HepG2 (cell line): ENCODE data around the gene GMNN. TPM values are rescaled to one million over a fixed set of nuclear protein-coding genes. Genes with fewer than 3 reads are reported as not detected.

Experiments
- AGO2 ChIP-seq: fragments of 200-400 bp; formaldehyde crosslinking; optimal IDR thresholded peaks from 2 replicates; pipeline ENCODE3; 2017; ENCODE audit warnings: mild to moderate bottlenecking, low read depth, low read length, moderate library complexity
- BRD4 ChIP-seq: sonication (generic); formaldehyde crosslinking; IDR thresholded peaks from 2 replicates; pipeline ENCODE4 v1.4.0; 2020; ENCODE audit warnings: missing genetic modification reagents
- CEBPB ChIP-seq: IDR thresholded peaks from 2 replicates; pipeline ENCODE4 v1.6.1; 2011; ENCODE audit warnings: low read depth, low read length, improper control_type of control experiment, borderline replicate concordance
- DPF2 ChIP-seq: sonication (generic); formaldehyde crosslinking; IDR thresholded peaks from 2 replicates; pipeline ENCODE4 v1.4.0; 2020; ENCODE audit warnings: mild to moderate bottlenecking, low read depth, missing genetic modification reagents, borderline replicate concordance
- ETV5 ChIP-seq: IDR thresholded peaks from 2 replicates; pipeline ENCODE4 v1.6.1; 2018; ENCODE audit warnings: missing biosample characterization, missing genetic modification reagents, inconsistent platforms, borderline replicate concordance
- FOXP1 ChIP-seq, 2 experiments: fragments of 450-650 bp in 1 of 2; IDR thresholded peaks; 2 replicates each; pipeline ENCODE4 v1.6.1; 2017 to 2018; ENCODE audit warnings: antibody characterized with exemption in 1 of 2
- MEIS1 ChIP-seq: sonication (generic); formaldehyde crosslinking; IDR thresholded peaks from 2 replicates; pipeline ENCODE4 v1.9.0; 2021; ENCODE audit warnings: mild to moderate bottlenecking, missing genetic modification reagents, moderate library complexity, borderline replicate concordance
- NR2C2 ChIP-seq: sonication (generic); formaldehyde crosslinking; IDR thresholded peaks from 2 replicates; pipeline ENCODE4 v1.4.0; 2020; ENCODE audit warnings: missing genetic modification reagents, mild to moderate bottlenecking, moderate library complexity, borderline replicate concordance
- RCOR2 ChIP-seq: IDR thresholded peaks from 2 replicates; pipeline ENCODE4 v1.6.1; 2016; ENCODE audit warnings: missing biosample characterization, missing genetic modification reagents
- RXRA ChIP-seq: sonication (generic); formaldehyde crosslinking; IDR thresholded peaks from 2 replicates; pipeline ENCODE4 v1.5.1; 2020; ENCODE audit warnings: missing genetic modification reagents
- ZFX ChIP-seq: sonication (generic); formaldehyde crosslinking; IDR thresholded peaks from 2 replicates; pipeline ENCODE4 v1.4.0; 2020; ENCODE audit warnings: mild to moderate bottlenecking, low read depth, missing genetic modification reagents, moderate library complexity
- ZNF232 ChIP-seq: sonication (generic); formaldehyde crosslinking; IDR thresholded peaks from 2 replicates; pipeline ENCODE4 v1.4.0; 2020; ENCODE audit warnings: missing genetic modification reagents, borderline replicate concordance
- ZNF296 ChIP-seq: sonication (generic); formaldehyde crosslinking; conservative IDR thresholded peaks from 2 replicates; pipeline ENCODE4 v1.5.0; 2020; ENCODE audit warnings: mild to moderate bottlenecking, missing genetic modification reagents
- polyA plus RNA-seq, 8 experiments: library from polyadenylated mRNA; depleted of rRNA in 3 of 8; stranded (reverse) in 7 of 8; unstranded in 1 of 8; fragments of >200 nt; fragmentation: Illumina TruSeq in 4 of 8; extraction: Trizol in 4 of 8; gene quantifications; 2 replicates each; pipeline versions ENCODE4 v1.2.1 to v1.2.3, GENCODE V29; 2011 to 2016; ENCODE audit warnings: low read depth in 4 of 8, missing spikeins in 1 of 8, mixed read lengths in 1 of 8; ENCODE audit not compliant: insufficient read depth in 1 of 8
- total RNA-seq, 5 experiments: library from RNA; depleted of rRNA; stranded (reverse); fragments of >200 nt; fragmentation: Illumina TruSeq; extraction: Trizol; gene quantifications; 2 replicates each; pipeline ENCODE4 v1.2.3, GENCODE V29; 2016; ENCODE audit warnings: low read depth in 1 of 5
- TF ChIP-seq, protein P1 (sequence below): sonication (generic); formaldehyde crosslinking; IDR thresholded peaks from 2 replicates; pipeline ENCODE4 v1.5.0; 2020; ENCODE audit warnings: mild to moderate bottlenecking, missing genetic modification reagents
- TF ChIP-seq, protein P2 (sequence below): sonication (generic); formaldehyde crosslinking; conservative IDR thresholded peaks from 2 replicates; pipeline ENCODE4 v1.4.0; 2020; ENCODE audit warnings: missing genetic modification reagents
- TF ChIP-seq, protein P3 (sequence below): sonication (generic); formaldehyde crosslinking; IDR thresholded peaks from 2 replicates; pipeline ENCODE4 v1.8.0; 2022; ENCODE audit warnings: mild to moderate bottlenecking, missing genetic modification reagents, moderate library complexity
- TF ChIP-seq, protein P4 (sequence below): sonication (generic); formaldehyde crosslinking; IDR thresholded peaks from 2 replicates; pipeline ENCODE4 v1.4.0; 2020; ENCODE audit warnings: missing genetic modification reagents

Gene GMNN
- total and polyA plus RNA-seq, 2 of the 13 experiments (the other 11 are each of a cell fraction or from before 2014, with no cell fraction given), result 61.8 to 154 TPM

DNA sequence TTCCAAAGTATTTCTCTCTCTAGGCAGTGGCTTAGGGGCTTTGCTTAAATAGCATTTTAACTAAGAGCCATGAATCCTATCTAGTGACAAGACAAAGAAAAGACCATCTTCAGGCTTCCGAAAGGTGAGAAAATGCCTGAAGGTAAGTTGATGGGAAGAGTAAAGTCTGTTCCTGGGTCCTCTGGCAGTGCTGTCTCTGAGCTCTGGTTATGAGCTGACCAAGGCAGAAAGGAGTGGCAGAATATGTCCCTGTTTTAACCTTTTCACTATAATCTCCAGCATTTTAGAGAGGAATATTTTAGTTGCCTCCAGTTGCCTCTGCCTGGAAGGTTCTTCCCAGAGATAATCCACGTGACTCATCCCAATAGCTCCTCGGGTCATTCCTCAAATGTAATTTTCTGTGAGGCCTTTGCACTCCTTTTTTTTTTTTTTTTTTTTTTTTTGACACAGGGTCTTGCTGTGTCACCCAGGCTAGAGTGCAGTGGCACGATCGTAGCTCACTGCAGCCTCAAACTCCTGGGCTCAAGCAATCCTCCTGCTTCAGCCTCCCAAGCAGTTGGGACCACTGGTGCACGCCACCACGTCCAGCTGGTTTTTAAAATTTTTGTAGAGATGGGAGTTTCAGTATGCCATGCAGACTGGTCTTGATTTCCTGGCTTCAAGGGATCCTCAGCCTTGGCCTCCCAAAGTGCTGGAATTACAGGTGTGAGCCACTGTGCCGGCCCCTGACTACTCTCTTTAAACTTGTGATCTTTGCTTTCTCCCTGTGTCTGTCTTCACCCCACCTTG, 27.7 kb downstream of the GMNN start (continued):
- TF ChIP-seq, protein P1, sequence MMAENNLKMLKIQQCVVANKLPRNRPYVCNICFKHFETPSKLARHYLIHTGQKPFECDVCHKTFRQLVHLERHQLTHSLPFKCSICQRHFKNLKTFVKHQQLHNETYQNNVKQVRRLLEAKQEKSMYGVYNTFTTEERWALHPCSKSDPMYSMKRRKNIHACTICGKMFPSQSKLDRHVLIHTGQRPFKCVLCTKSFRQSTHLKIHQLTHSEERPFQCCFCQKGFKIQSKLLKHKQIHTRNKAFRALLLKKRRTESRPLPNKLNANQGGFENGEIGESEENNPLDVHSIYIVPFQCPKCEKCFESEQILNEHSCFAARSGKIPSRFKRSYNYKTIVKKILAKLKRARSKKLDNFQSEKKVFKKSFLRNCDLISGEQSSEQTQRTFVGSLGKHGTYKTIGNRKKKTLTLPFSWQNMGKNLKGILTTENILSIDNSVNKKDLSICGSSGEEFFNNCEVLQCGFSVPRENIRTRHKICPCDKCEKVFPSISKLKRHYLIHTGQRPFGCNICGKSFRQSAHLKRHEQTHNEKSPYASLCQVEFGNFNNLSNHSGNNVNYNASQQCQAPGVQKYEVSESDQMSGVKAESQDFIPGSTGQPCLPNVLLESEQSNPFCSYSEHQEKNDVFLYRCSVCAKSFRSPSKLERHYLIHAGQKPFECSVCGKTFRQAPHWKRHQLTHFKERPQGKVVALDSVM (CRISPR knock-in tag), result peak; percentile 97
- TF ChIP-seq MEIS1 (CRISPR knock-in tag) (0 out of 2 replicates have a peak, but pooled peaks have one; percentile 32), ZFX (CRISPR knock-in tag) (peak; percentile 34; the same call in 1 of the 2 replicates), ZNF232 (CRISPR knock-in tag) (peak; percentile 49; the same call in 1 of the 2 replicates), BRD4 (CRISPR knock-in tag) (peak; percentile 73; the same call in 1 of the 2 replicates), ZNF296 (peak; percentile 33; the same call in 1 of the 2 replicates), ETV5 (CRISPR knock-in tag) (peak; percentile 35; the same call in 1 of the 2 replicates), RCOR2 (CRISPR knock-in tag) (no peak), DPF2 (0 out of 2 replicates have a peak, but pooled peaks have one; percentile 26), CEBPB (peak; percentile 81; the same call in 1 of the 2 replicates), FOXP1 (IDR thresholded peaks at IDR 0.05) (no peak), FOXP1 (CRISPR knock-in tag; IDR thresholded peaks at IDR 0.05) (no peak), NR2C2 (CRISPR knock-in tag) (0 out of 2 replicates have a peak, but pooled peaks have one; percentile 14), RXRA (0 out of 2 replicates have a peak, but pooled peaks have one; percentile 27), AGO2 (no peak)
- TF ChIP-seq, protein P2, sequence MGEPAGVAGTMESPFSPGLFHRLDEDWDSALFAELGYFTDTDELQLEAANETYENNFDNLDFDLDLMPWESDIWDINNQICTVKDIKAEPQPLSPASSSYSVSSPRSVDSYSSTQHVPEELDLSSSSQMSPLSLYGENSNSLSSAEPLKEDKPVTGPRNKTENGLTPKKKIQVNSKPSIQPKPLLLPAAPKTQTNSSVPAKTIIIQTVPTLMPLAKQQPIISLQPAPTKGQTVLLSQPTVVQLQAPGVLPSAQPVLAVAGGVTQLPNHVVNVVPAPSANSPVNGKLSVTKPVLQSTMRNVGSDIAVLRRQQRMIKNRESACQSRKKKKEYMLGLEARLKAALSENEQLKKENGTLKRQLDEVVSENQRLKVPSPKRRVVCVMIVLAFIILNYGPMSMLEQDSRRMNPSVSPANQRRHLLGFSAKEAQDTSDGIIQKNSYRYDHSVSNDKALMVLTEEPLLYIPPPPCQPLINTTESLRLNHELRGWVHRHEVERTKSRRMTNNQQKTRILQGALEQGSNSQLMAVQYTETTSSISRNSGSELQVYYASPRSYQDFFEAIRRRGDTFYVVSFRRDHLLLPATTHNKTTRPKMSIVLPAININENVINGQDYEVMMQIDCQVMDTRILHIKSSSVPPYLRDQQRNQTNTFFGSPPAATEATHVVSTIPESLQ, result no peak
- TF ChIP-seq, protein P3, sequence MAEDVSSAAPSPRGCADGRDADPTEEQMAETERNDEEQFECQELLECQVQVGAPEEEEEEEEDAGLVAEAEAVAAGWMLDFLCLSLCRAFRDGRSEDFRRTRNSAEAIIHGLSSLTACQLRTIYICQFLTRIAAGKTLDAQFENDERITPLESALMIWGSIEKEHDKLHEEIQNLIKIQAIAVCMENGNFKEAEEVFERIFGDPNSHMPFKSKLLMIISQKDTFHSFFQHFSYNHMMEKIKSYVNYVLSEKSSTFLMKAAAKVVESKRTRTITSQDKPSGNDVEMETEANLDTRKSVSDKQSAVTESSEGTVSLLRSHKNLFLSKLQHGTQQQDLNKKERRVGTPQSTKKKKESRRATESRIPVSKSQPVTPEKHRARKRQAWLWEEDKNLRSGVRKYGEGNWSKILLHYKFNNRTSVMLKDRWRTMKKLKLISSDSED, result no peak
- TF ChIP-seq, protein P4, sequence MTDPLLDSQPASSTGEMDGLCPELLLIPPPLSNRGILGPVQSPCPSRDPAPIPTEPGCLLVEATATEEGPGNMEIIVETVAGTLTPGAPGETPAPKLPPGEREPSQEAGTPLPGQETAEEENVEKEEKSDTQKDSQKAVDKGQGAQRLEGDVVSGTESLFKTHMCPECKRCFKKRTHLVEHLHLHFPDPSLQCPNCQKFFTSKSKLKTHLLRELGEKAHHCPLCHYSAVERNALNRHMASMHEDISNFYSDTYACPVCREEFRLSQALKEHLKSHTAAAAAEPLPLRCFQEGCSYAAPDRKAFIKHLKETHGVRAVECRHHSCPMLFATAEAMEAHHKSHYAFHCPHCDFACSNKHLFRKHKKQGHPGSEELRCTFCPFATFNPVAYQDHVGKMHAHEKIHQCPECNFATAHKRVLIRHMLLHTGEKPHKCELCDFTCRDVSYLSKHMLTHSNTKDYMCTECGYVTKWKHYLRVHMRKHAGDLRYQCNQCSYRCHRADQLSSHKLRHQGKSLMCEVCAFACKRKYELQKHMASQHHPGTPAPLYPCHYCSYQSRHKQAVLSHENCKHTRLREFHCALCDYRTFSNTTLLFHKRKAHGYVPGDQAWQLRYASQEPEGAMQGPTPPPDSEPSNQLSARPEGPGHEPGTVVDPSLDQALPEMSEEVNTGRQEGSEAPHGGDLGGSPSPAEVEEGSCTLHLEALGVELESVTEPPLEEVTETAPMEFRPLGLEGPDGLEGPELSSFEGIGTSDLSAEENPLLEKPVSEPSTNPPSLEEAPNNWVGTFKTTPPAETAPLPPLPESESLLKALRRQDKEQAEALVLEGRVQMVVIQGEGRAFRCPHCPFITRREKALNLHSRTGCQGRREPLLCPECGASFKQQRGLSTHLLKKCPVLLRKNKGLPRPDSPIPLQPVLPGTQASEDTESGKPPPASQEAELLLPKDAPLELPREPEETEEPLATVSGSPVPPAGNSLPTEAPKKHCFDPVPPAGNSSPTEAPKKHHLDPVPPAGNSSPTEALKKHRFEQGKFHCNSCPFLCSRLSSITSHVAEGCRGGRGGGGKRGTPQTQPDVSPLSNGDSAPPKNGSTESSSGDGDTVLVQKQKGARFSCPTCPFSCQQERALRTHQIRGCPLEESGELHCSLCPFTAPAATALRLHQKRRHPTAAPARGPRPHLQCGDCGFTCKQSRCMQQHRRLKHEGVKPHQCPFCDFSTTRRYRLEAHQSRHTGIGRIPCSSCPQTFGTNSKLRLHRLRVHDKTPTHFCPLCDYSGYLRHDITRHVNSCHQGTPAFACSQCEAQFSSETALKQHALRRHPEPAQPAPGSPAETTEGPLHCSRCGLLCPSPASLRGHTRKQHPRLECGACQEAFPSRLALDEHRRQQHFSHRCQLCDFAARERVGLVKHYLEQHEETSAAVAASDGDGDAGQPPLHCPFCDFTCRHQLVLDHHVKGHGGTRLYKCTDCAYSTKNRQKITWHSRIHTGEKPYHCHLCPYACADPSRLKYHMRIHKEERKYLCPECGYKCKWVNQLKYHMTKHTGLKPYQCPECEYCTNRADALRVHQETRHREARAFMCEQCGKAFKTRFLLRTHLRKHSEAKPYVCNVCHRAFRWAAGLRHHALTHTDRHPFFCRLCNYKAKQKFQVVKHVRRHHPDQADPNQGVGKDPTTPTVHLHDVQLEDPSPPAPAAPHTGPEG, result no peak
